Measurements from ENCODE around the gene PSMB3. TPM values are rescaled to one million over a fixed set of nuclear protein-coding genes. Genes with fewer than 3 reads are reported as not detected.

PSMB3 gene
- 117 and 224 TPM in 2 replicates for total RNA-seq

GRCh38 chr17:38752308-38753070 is at the start of gene PSMB3:
Gene PSMB3, plus strand, starts transcription at chr17:38752741. Its CDS starts 86 bp downstream, at chr17:38752827.

DNA sequence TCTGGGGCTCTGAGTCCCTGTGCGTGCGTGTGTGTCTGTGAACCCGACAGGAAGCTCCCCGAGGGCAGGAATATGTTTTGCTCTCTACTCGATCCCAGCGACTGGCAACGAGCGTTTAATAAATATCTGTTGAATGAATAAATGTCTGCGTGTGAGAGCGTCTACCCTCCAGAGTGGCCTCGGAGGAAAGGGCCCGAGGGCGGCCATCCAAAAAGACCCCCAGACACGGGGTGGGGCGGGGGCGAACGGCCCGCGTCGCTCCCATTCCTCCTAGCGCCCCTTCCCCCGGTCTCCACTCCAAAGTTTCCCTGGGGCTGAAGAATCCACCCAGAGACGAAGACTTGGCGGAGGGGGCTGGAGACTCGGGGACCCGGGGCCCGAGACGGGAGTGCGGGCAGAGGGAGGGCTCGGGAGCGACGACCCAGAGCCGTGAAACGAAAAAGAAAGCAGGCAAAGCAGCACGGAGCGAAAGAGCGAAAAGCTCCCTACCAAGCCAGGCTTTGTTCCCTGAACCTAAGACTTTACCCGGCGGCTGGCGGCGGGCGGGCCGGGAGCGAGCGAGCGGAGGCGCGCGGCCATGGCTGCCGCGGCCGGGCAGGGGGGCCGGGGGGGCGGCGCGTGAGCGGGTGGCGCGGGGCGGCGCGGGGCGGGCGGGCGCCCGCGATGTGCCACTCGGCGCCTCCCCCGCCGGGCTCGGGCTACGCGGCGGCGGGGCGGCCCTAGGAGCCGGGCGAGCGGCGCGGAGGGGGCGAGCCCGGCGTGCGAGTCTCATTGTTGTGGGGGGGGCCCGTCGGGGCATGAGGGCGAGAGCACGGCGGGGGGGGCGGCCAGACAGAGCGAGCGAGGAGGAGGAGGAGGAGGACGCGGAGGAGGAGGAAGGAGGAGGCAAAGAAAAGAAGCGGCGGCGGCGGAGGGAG is 47.7 kb upstream of the PSMB3 start, which contains the start of gene MLLT6:
MLLT6 (plus strand) TSS at position 668 of the 917 bp plus-strand sequence. CDS start 360 bp downstream, outside the sequence.

DNA sequence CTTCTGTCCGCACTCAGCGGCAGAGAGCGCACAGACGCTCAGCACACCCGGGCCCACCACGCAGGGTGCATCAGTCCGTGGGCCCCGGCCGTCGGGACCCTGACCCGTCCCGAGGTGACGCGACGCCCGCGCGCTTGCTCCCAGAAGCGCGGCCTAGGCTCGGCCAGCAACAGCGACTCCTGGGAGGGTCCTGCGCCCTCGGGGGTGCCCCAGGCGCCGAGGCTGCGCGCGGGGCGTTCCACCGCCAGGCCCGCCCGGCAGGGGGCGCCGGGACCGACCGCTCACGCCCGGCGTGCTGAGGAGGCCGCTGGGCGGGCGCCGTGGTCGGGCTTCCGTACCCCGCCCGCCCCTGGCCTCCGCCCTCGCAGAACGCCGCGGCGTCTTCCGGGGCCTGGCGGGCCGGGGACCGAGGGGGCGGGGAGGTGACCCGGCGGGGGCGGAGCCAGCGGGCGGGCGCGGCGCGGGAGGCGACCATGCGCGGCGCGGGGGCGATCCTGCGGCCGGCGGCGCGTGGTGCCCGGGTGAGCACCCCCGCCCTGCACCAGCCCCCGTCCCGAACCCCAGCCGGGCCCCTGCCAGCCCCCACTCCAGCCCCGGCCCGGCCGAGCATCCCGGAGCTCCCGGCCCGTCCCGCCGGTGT is 22.5 kb upstream of the PSMB3 start, which contains the start of gene CISD3:
CISD3 (plus strand) TSS at position 456 of the 640 bp plus-strand sequence; CDS start at position 474, 18 bp downstream.

GRCh38 chr17:38748149-38748891 is 4.2 kb upstream of the PSMB3 start, which contains the start of gene PCGF2:
Gene PCGF2, minus strand, starts transcription at chr17:38748336. Its CDS starts 7,934 bp downstream, at chr17:38740402.

DNA sequence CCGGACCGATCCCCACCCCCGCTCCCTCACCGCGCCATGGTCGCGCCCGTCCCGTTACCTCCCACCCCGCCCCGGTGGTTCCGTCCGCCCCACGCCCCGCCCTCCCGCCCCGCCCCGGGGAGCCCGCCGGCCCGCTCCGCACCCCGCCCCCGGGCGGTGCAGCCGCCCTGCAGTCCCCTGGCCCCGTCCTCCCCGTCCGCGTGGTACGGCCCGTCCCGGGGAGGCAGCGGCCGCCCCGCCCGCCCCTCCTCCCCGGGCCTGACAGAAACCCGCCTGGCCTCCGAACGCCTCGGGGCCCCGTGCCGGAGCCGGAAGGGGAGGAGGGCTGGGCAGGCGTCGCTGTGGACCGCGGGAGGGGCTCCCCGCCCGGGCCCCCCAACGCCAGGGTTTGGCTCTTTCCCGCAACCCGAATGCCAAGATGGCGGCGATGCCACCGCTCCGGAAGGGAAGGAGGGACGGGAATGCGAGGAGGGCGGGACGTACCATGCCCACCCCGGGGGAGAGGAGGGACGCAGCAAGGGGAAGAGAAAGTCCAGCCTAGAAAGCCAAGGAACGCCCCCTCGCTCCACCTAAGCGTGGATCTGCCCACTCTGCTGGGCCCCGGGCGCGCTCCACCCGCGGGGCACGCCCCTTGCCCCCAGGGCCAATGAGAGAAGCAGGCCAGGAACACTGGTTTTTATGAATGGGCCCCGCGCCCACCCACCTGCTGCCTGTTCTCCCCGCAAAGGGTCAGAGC is 47.1 kb downstream of the PSMB3 start, which contains the start of gene PIP4K2B:
PIP4K2B (minus strand) TSS at position 56 of the 736 bp plus-strand sequence. CDS start 132 bp downstream, outside the sequence.

Other genes with a start within 250 kb of the PSMB3 start
- 0.64 and 0.68 TPM in 2 replicates for gene SRCIN1, start 146.8 kb upstream of the PSMB3 start, total RNA-seq
- gene EPOP, start 77.8 kb upstream of the PSMB3 start, total RNA-seq: 2.6 and 5.8 TPM in 2 replicates
- 12.6 and 33.0 TPM in 2 replicates for gene MLLT6, start 47.5 kb upstream of the PSMB3 start, total RNA-seq
- 4.2 and 5.5 TPM in 2 replicates for gene CISD3, start 22.4 kb upstream of the PSMB3 start, total RNA-seq
- gene PCGF2, start 4.4 kb upstream of the PSMB3 start, total RNA-seq: 2.4 and 2.6 TPM in 2 replicates
- gene PIP4K2B, start 46.8 kb downstream of the PSMB3 start, total RNA-seq: 15.0 and 53.5 TPM in 2 replicates
- 13.0 and 13.8 TPM in 2 replicates for gene CWC25, start 72.6 kb downstream of the PSMB3 start, total RNA-seq
- gene RPL23, start 101.0 kb downstream of the PSMB3 start, total RNA-seq: 1,417 and 1,864 TPM in 2 replicates
- 25.3 and 70.0 TPM in 2 replicates for gene LASP1, start 117.3 kb downstream of the PSMB3 start, total RNA-seq
- under 0.01 and 0.07 TPM in 2 replicates for gene FBXO47, start 214.7 kb downstream of the PSMB3 start, total RNA-seq